NAMALWA (cell line): ENCODE measurements around the gene EWSR1.

ENCODE experiments used
- DNase-seq: peaks from one replicate; pipeline ENCODE4 v3.0.0-alpha.2; 2015; ENCODE audit warnings: low spot score

Gene EWSR1

GRCh38 chr22:29320546-29320945 lies 52.5 kb downstream of the EWSR1 start:
- peak; percentile 65 for DNase-seq

- DNase-seq, result no peak
These were observed 55.6 kb downstream of the EWSR1 start for GRCh38 chr22:29323641-29324040.

- DNase-seq, result no peak
These were observed 57.3 kb downstream of the EWSR1 start for GRCh38 chr22:29325356-29325755.

- no peak for DNase-seq
These were observed 57.8 kb downstream of the EWSR1 start for GRCh38 chr22:29325785-29326315.

DNA sequence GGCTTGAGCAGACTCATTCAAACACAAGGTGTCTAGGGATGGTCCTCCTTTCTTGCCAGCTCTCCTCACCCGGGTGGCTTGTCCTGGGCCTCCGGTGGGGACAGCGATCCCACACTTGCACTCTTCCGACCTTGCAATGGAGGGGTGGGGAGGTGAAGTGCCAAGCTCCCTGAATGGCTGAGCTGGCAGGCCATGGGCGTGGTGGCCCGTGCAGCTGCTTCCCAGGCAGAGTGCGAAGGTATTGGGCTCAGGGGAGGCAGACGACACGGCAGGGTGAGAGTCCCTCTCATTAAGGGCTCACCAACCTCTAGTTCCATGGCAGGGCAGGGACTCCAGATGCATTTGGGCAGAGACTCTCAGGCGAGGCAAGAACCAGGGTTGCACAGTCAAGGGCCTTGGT lies 58.4 kb downstream of the EWSR1 start:
- no peak for DNase-seq

GRCh38 chr22:29327089-29327764 lies 59.2 kb downstream of the EWSR1 start:
- DNase-seq, result no peak

DNA sequence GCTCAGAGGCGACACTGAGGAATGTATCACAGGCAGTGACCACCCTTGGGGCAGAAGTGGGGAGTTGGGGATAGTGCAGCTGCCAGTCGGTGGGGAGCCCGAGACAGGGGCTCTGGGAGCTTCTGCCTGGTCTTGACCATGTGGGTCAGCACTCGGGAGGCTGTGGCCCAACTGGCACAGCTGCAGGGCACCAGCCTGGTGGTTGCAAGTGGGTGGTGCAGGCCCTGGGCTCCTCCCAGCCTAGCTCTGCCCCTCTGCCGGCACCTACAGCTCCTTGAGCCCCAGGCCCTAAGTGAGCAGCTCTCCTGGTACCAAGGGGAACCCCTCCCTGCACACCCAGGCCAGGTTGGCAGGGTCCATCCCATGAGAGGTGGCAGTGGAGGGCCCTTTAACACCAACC lies 60.0 kb downstream of the EWSR1 start:
- no peak for DNase-seq

- DNase-seq, result no peak
These were observed 60.8 kb downstream of the EWSR1 start for GRCh38 chr22:29328566-29329500.

- no peak for DNase-seq
These were observed 61.5 kb downstream of the EWSR1 start for GRCh38 chr22:29329581-29329980.

DNA sequence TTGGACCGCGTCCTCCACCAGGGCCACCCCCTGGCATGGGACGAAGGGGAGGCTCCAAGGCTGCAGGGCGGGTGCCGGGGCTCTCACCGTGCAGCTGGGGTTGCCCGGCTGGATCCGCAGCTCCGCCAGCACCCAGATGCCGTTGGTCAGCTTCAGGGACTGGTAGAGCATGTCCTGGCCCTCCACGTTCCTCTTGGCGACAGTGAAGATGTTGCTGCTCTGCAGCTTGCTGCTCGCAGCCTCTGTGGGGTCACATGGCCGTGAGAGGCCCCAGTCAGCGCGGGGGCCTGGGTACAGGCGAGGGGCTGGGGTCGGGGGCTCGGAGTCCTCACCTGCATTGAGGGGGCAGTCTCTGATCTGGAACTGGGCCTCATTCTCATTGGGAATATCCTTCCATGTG lies 62.2 kb downstream of the EWSR1 start:
- DNase-seq, result no peak

DNA sequence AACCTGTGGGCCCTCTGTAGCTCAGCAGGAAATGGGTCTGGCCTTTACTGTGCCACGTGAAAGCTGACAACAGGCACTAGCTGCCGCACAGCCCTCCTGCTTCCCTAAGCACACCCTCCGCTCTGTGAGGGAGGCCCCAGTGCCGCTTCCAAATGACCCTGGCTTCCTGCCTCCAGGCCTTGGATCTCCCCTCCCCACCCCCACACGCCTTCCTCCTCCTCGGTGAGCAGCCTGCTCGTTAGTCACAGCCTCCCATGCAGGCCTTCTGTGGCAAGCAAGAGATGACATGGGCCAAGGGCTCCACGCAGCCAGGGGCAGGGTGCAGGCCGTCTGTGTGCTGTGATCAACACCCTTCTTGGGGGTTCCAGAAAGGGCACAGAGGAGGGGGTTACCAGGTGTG lies 62.7 kb downstream of the EWSR1 start:
- DNase-seq, result no peak

DNA sequence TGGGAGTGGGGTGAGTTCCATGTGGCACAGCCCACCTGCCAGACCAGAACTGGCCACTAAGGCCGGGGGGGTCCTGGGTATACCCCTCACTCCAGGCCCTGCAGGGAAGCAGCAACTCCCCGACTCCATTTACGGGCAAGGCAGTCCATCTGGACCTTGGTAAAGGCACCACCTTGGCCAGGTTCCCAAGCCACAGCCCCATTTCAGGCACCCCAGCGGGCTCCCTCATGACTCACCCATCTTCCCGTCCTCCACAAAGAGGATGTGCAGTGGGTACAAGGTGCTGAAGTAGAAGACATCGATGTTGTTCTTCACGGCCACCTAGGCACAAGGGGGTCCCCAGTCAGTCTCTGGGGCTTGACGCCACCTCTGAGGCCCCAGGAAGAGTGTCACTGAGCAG lies 63.1 kb downstream of the EWSR1 start:
- no peak for DNase-seq

DNA sequence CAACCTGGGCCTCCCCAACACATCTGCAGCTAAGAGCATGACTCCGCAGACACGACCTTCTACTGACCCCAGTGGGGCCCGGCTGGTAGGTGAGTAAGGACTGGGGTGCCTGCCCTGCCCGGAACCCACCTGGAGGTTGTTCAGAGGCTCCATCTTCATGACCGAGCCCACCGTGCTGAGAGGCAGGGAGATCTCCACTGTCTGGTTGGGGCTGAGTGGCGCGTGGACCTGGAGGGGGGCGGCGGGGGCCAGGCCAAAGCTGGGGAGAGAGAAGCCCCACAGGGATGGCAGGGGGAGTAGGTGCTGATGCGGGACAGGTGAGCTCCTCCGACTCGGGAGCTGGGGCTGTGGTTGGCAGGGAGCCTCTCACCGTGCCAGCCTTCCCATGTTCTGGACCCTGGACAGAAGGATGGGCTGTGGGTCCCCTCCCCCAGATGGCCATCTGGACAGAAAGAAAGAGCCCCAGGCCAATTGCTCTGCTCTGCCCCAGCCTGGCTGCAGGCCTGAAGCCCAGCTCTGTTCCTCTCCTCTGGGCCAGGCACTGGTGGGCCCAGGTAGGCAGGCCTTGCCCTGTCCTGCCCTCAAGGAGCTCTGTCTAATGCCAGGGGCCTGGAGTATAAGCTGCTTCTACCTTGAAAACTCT lies 63.7 kb downstream of the EWSR1 start:
- DNase-seq, result no peak

- no peak for DNase-seq
These were observed 64.9 kb downstream of the EWSR1 start for GRCh38 chr22:29332886-29333496.

- no peak for DNase-seq
These were observed 66.1 kb downstream of the EWSR1 start for GRCh38 chr22:29334148-29334547.

DNA sequence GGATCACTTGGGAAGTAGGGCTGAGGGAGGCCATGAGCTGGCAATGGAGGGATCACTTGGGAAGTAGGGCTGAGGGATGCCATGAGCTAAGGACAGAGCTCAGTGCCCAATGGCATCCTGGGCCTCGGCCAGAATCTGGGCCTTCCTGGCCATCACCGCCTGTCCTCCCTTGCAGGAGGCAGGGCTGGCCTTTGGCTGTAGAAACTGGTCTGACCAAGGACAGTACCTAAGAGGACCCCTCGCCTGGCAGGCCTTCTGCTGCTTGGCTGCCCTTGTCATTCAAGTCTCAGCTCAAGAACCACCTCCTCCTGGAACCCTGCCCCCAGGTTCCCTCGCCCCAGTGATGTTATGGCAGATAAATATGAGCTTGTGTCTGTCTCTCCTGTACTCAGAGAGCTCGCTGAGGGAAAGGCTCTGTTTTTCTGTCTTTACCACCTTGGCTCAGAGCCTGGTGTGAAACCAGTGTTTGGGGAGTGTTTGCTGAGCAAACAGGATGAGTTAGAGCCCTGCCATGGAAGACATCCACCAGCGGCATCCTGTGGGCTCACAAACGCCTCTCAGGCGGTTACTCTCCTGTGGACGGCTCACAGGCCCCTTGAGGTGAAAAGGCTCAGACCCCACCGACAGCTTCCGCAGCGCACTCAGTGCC lies 66.8 kb downstream of the EWSR1 start:
- DNase-seq, result no peak

DNA sequence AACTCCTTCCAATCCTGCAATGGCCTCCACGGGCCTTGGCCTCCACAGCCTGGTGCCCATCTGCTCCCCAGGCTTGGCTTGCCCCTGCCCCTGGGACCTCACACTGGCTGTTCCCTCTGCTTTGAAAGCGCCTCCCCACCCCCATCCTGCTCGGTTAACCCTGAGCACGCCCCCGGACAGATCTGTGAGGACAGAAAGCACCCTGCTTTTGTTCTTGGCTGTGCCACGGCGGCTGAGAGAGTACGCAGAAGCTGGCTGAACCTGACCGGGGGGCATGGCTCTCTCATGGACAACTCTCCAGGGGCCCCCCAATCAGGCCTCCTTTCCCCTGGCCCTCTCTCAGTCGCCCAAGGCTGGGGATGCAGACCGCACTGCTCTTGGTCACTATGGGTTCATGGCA lies 67.6 kb downstream of the EWSR1 start:
- DNase-seq, result no peak

GRCh38 chr22:29336751-29337490 lies 68.9 kb downstream of the EWSR1 start:
- DNase-seq, result no peak

- no peak for DNase-seq
These were observed 69.7 kb downstream of the EWSR1 start for GRCh38 chr22:29337631-29338284.

GRCh38 chr22:29338398-29338797 lies 70.3 kb downstream of the EWSR1 start:
- no peak for DNase-seq
